Lower leg skin (tissue), 3 donors: Measurements from ENCODE around the gene EIF2S1.

Experiments used
- POLR2A ChIP-seq, 2 donors: fragments of 450-650 bp; IDR thresholded peaks; one replicate each; pipeline ENCODE4 v1.6.1; 2016 to 2017; ENCODE audit warnings: antibody characterized with exemption in 2 of 2, mild to moderate bottlenecking in 1 of 2, moderate library complexity in 1 of 2
- TF ChIP-seq, protein P1 (sequence below), 3 donors: fragments of 450-650 bp; IDR thresholded peaks; one replicate each; pipeline ENCODE4 v1.5.1; 2016; ENCODE audit warnings: antibody characterized with exemption in 3 of 3, mild to moderate bottlenecking in 3 of 3, moderate library complexity in 2 of 3

DNA sequence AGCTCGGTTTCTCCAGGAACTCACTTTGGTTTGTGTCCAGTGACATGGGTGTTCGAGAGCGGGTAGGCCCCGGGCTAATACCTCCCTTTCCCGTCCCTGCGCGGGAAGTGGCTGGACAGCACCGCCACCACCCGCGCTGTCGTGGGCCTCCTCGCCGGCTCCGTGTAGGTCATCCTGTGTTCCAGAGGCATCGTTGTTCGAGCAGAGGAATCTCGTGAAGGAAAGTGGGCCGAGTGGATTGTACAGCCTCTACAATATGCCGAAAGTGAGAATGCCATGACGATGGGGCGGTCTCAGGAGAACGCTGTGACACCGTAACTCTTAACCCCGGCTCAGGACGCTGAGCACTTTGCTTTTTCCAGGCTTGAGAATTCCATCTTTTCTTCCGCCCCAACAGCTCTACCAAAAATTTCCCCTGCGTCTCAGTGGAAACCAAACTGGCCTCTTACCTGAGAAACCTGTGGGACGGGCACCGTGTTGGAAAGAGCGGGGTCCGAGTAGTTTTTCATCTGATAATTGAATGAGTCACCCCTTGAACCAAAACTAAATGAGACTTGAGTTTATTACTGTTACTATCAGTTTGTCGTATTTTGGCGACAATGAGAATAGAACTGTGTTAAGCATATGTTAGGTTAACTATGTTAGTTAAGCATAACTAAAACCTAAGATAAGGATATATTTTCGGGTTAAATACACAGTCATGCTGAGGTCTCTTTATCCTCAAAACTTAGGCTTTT, 510 bp downstream of the EIF2S1 start:
- TF ChIP-seq, protein P1, sequence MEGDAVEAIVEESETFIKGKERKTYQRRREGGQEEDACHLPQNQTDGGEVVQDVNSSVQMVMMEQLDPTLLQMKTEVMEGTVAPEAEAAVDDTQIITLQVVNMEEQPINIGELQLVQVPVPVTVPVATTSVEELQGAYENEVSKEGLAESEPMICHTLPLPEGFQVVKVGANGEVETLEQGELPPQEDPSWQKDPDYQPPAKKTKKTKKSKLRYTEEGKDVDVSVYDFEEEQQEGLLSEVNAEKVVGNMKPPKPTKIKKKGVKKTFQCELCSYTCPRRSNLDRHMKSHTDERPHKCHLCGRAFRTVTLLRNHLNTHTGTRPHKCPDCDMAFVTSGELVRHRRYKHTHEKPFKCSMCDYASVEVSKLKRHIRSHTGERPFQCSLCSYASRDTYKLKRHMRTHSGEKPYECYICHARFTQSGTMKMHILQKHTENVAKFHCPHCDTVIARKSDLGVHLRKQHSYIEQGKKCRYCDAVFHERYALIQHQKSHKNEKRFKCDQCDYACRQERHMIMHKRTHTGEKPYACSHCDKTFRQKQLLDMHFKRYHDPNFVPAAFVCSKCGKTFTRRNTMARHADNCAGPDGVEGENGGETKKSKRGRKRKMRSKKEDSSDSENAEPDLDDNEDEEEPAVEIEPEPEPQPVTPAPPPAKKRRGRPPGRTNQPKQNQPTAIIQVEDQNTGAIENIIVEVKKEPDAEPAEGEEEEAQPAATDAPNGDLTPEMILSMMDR (IDR thresholded peaks at IDR 0.05) = no peak
- no peak for TF ChIP-seq POLR2A (IDR thresholded peaks at IDR 0.05)
